Loucy (cell line): ENCODE results near the gene LOC128125822.

Experiments used
- EZH2phosphoT487 ChIP-seq: fragments of 200-600 bp; IDR thresholded peaks from 2 replicates; pipeline ENCODE4 v1.6.1; 2018; ENCODE audit warnings: antibody characterized with exemption, mild to moderate bottlenecking, moderate library complexity, borderline replicate concordance
- TF ChIP-seq, protein P1 (sequence below): fragments of 200-600 bp; sonication (generic); conservative IDR thresholded peaks from 2 replicates; pipeline ENCODE4 v1.5.1; 2014; ENCODE audit warnings: mild to moderate bottlenecking, antibody characterized with exemption, low read length

GRCh38 chr6:63537959-63538300 lies 34.4 kb upstream of the LOC128125822 start:
- TF ChIP-seq, protein P1, sequence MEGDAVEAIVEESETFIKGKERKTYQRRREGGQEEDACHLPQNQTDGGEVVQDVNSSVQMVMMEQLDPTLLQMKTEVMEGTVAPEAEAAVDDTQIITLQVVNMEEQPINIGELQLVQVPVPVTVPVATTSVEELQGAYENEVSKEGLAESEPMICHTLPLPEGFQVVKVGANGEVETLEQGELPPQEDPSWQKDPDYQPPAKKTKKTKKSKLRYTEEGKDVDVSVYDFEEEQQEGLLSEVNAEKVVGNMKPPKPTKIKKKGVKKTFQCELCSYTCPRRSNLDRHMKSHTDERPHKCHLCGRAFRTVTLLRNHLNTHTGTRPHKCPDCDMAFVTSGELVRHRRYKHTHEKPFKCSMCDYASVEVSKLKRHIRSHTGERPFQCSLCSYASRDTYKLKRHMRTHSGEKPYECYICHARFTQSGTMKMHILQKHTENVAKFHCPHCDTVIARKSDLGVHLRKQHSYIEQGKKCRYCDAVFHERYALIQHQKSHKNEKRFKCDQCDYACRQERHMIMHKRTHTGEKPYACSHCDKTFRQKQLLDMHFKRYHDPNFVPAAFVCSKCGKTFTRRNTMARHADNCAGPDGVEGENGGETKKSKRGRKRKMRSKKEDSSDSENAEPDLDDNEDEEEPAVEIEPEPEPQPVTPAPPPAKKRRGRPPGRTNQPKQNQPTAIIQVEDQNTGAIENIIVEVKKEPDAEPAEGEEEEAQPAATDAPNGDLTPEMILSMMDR: no peak
- TF ChIP-seq EZH2phosphoT487: no peak
